H1 (cell line): ENCODE data around the gene TIE1. TPM values are rescaled to one million over a fixed set of nuclear protein-coding genes. Genes with fewer than 3 reads are reported as not detected.

Experiments used
- CTCF ChIA-PET: fragments of 300-600 bp; sonication (Branson Sonifier 250); formaldehyde crosslinking; loops from one replicate; lab custom pipeline; 2021; ENCODE audit not compliant: partially characterized antibody; lab: Charles Lee
- POLR2A ChIA-PET: fragments of 300-600 bp; sonication (Branson Sonifier 250); formaldehyde crosslinking; loops from one replicate; lab custom pipeline; 2021; ENCODE audit warnings: inconsistent platforms; ENCODE audit not compliant: partially characterized antibody; lab: Charles Lee
- DNase-seq, 2 experiments: peaks; one replicate each; pipeline versions ENCODE4 v3.0.0 to v3.0.0-alpha.2; 2010 to 2022; ENCODE audit warnings: low spot score in 2 of 2, low read depth in 1 of 2, mixed read lengths in 1 of 2
- FAIRE-seq: peaks from 2 replicates; lab custom pipeline; 2011; peaks lifted over from hg19 to GRCh38; lab: Jason Lieb, UNC
- H2AFZ ChIP-seq: 2 replicates; pipeline ENCODE4 v1.8.1; 2012; ENCODE audit warnings: low read length, inconsistent platforms
- H2AK5ac ChIP-seq: 2 replicates; pipeline ENCODE4 v1.6.1; 2013; ENCODE audit warnings: low read depth, low read length
- H2BK120ac ChIP-seq: replicated peaks from 2 replicates; pipeline ENCODE3; 2013; ENCODE audit warnings: low read depth, low read length, inconsistent platforms
- H2BK12ac ChIP-seq: 2 replicates; pipeline ENCODE4 v1.6.1; 2013; ENCODE audit warnings: low read depth, low read length
- H2BK15ac ChIP-seq: 2 replicates; pipeline ENCODE4 v1.6.1; 2013; ENCODE audit warnings: low read length
- H2BK20ac ChIP-seq: 2 replicates; pipeline ENCODE4 v1.6.1; 2013; ENCODE audit warnings: low read length
- H2BK5ac ChIP-seq: 2 replicates; pipeline ENCODE4 v1.6.1; 2013; ENCODE audit warnings: low read depth, low read length
- H3K14ac ChIP-seq: 2 replicates; pipeline ENCODE4 v1.6.1; 2013; ENCODE audit warnings: inconsistent platforms; ENCODE audit not compliant: insufficient read length
- H3K18ac ChIP-seq: 2 replicates; pipeline ENCODE4 v1.6.1; 2013; ENCODE audit warnings: low read length; ENCODE audit errors: extremely low read depth
- H3K23ac ChIP-seq: 2 replicates; pipeline ENCODE4 v1.6.1; 2013; ENCODE audit warnings: inconsistent platforms; ENCODE audit not compliant: insufficient read length
- H3K23me2 ChIP-seq: 2 replicates; pipeline ENCODE4 v1.6.1; 2013; ENCODE audit warnings: low read depth, low read length
- H3K27ac ChIP-seq: 2 replicates; pipeline ENCODE4 v1.6.1; 2011; ENCODE audit warnings: low read depth, low read length, inconsistent platforms
- H3K27me3 ChIP-seq, 4 experiments: replicated peaks in 1 of 4; 1 replicate in 1 of 4; 2 replicates in 3 of 4; pipeline versions ENCODE4 v1.6.1 to v1.8.1; 2011 to 2013; ENCODE audit warnings: low read length in 3 of 4, mild to moderate bottlenecking in 3 of 4, inconsistent platforms in 2 of 4, mixed read lengths in 2 of 4, moderate library complexity in 1 of 4; ENCODE audit not compliant: control insufficient read depth in 3 of 4, insufficient read depth in 3 of 4; ENCODE audit errors: extremely low read depth in 1 of 4
- H3K36me3 ChIP-seq, 4 experiments: 2 replicates each; pipeline versions ENCODE4 v1.6.1 to v1.8.1; 2011 to 2013; ENCODE audit warnings: mild to moderate bottlenecking in 4 of 4, low read length in 3 of 4, moderate library complexity in 2 of 4, control low read depth in 1 of 4, inconsistent platforms in 1 of 4; ENCODE audit not compliant: insufficient read depth in 4 of 4, control insufficient read depth in 2 of 4
- H3K4ac ChIP-seq: replicated peaks from 2 replicates; pipeline ENCODE3; 2013; ENCODE audit warnings: low read length, low read depth, mixed read lengths, inconsistent platforms; ENCODE audit not compliant: insufficient read length
- H3K4me1 ChIP-seq, 4 experiments: replicated peaks in 1 of 4; 1 replicate in 1 of 4; 2 replicates in 3 of 4; pipeline versions ENCODE4 v1.6.1 to v1.8.1; 2011 to 2013; ENCODE audit warnings: low read length in 3 of 4, inconsistent platforms in 2 of 4, mixed read lengths in 1 of 4; ENCODE audit not compliant: insufficient read depth in 4 of 4, control insufficient read depth in 3 of 4
- H3K4me2 ChIP-seq, 2 experiments: 2 replicates each; pipeline versions ENCODE4 v1.6.1 to v1.8.1; 2011 to 2013; ENCODE audit warnings: low read depth in 2 of 2, low read length in 2 of 2, control low read depth in 1 of 2, inconsistent platforms in 1 of 2, mild to moderate bottlenecking in 1 of 2; ENCODE audit not compliant: insufficient read depth in 1 of 2
- H3K4me3 ChIP-seq, 4 experiments: fragments of 200-600, 300-600 bp in 1 of 4; sonication (generic), shearing (Covaris generic), sonication (Bioruptor Twin) in 1 of 4; 2 replicates each; pipeline versions ENCODE4 v1.5.1 to v1.8.1; 2011 to 2016; ENCODE audit warnings: low read length in 4 of 4, low read depth in 3 of 4, control low read depth in 2 of 4, inconsistent platforms in 2 of 4, mild to moderate bottlenecking in 2 of 4, mixed read lengths in 1 of 4, moderate library complexity in 1 of 4; ENCODE audit not compliant: insufficient read depth in 2 of 4; ENCODE audit errors: extremely low read depth in 1 of 4
- H3K56ac ChIP-seq: replicated peaks from 2 replicates; pipeline ENCODE3; 2013; ENCODE audit warnings: low read depth, mild to moderate bottlenecking, mixed read lengths, low read length, inconsistent platforms; ENCODE audit not compliant: insufficient read length
- H3K79me1 ChIP-seq: 2 replicates; pipeline ENCODE4 v1.6.1; 2013; ENCODE audit warnings: low read depth, low read length, control low read depth
- H3K79me2 ChIP-seq, 2 experiments: 2 replicates each; pipeline versions ENCODE4 v1.6.1 to v1.8.1; 2012 to 2013; ENCODE audit warnings: low read length in 2 of 2, mild to moderate bottlenecking in 2 of 2, inconsistent platforms in 1 of 2; ENCODE audit not compliant: insufficient read depth in 2 of 2, control insufficient read depth in 1 of 2
- H3K9ac ChIP-seq, 4 experiments: replicated peaks in 1 of 4; 1 replicate in 1 of 4; 2 replicates in 3 of 4; pipeline versions ENCODE4 v1.6.1 to v1.8.1; 2011 to 2013; ENCODE audit warnings: low read depth in 3 of 4, low read length in 3 of 4, control low read depth in 2 of 4, mild to moderate bottlenecking in 2 of 4, moderate library complexity in 2 of 4, inconsistent platforms in 1 of 4; ENCODE audit errors: extremely low read depth in 1 of 4
- H3K9me3 ChIP-seq, 2 experiments: 2 replicates each; pipeline versions ENCODE4 v1.6.1 to v1.8.1; 2012 to 2013; ENCODE audit warnings: mild to moderate bottlenecking in 2 of 2, moderate library complexity in 2 of 2, control low read depth in 1 of 2, inconsistent platforms in 1 of 2, low read depth in 1 of 2, low read length in 1 of 2, mixed read lengths in 1 of 2; ENCODE audit not compliant: insufficient read depth in 2 of 2
- H4K20me1 ChIP-seq, 2 experiments: replicated peaks in 1 of 2; 2 replicates each; pipeline versions ENCODE3 to v1.8.1; 2011 to 2013; ENCODE audit warnings: inconsistent platforms in 2 of 2, low read length in 2 of 2, mild to moderate bottlenecking in 1 of 2; ENCODE audit not compliant: insufficient read depth in 2 of 2, control insufficient read depth in 1 of 2
- H4K5ac ChIP-seq: 2 replicates; pipeline ENCODE4 v1.6.1; 2013; ENCODE audit warnings: low read length, low read depth, mixed read lengths, inconsistent platforms; ENCODE audit not compliant: insufficient read length
- H4K8ac ChIP-seq: 2 replicates; pipeline ENCODE4 v1.8.0; 2013; ENCODE audit warnings: mild to moderate bottlenecking, moderate library complexity, low read length, inconsistent platforms; ENCODE audit not compliant: insufficient read depth; ENCODE audit errors: extremely low read depth
- H4K91ac ChIP-seq: replicated peaks from 2 replicates; pipeline ENCODE3; 2013; ENCODE audit warnings: low read length, mixed read lengths, inconsistent platforms; ENCODE audit not compliant: insufficient read length
- BCL11A ChIP-seq, 2 experiments: IDR thresholded peaks; one replicate each; pipeline ENCODE4 v1.6.1; 2011; ENCODE audit warnings: low read depth in 2 of 2, low read length in 2 of 2, mild to moderate bottlenecking in 2 of 2
- TEAD4 ChIP-seq: IDR thresholded peaks from 2 replicates; pipeline ENCODE4 v1.6.1; 2012; ENCODE audit warnings: low read depth, low read length, inconsistent platforms, mixed read lengths
- WGBS, 2 experiments: shearing (Covaris generic) in 1 of 2; methylation state at CpG; one replicate each; pipeline versions ENCODE4 v1.1.6 to v1.1.7; 2013 to 2015; ENCODE audit warnings: low lambda C conversion rate in 2 of 2, mixed read lengths in 2 of 2, inconsistent platforms in 1 of 2, low coverage in 1 of 2, missing lambda C conversion rate in 1 of 2; ENCODE audit not compliant: insufficient replicate concordance in 2 of 2, insufficient coverage in 1 of 2, insufficient read length in 1 of 2; ENCODE audit errors: extremely low coverage in 1 of 2, missing lambda C conversion rate in 1 of 2; 5-methylcytosine and 5-hydroxymethylcytosine counted together
- polyA plus RNA-seq, 7 experiments: library from polyadenylated mRNA; depleted of rRNA in 3 of 7; stranded (reverse) in 5 of 7; unstranded in 2 of 7; fragments of >200 nt in 5 of 7; fragments of 200-250 nt in 2 of 7; gene quantifications; 1 replicate in 5 of 7; 2 replicates in 1 of 7; 4 replicates in 1 of 7; pipeline versions ENCODE4 v1.2.1 to v1.2.3, GENCODE V29; 2011 to 2013; ENCODE audit warnings: missing spikeins in 2 of 7, mixed read lengths in 2 of 7
- total RNA-seq: library from RNA; stranded (reverse); fragmentation: NEBNext Ultra II Directional; extraction: Animal tissue kit (Norgen Biotek cat#: 25700); gene quantifications from 2 replicates; pipeline ENCODE4 v1.2.1, GENCODE V29; 2021

Gene TIE1
- total and polyA plus RNA-seq, 2 of the 8 experiments (the other 6 are each of a cell fraction or from before 2014, with no cell fraction given): 0.74 to 2.2 TPM

- H4K91ac ChIP-seq: no peak overlapping the region
- WGBS, 2 experiments: 88% methylated on average over 19 of the region's 20 CpGs; no CpG with 5 or more reads in 1 of the 2 experiments
- no peaks in the 10 kb centered on the region for H3K9me3 ChIP-seq
- H3K4me2 ChIP-seq: no peak overlapping the region
- no peak overlapping the region for H4K8ac ChIP-seq
- no peak overlapping the region for H3K9ac ChIP-seq
- H2BK5ac ChIP-seq: no peak overlapping the region
- H3K27me3 ChIP-seq: no peaks in the 10 kb centered on the region; a peak in 1 of 7 replicates
- no peak overlapping the region for H2AFZ ChIP-seq
- POLR2A ChIA-PET: interaction anchor here (0.6 to 1.3 kb wide), 4 partner anchors 15 to 90 kb away, joined by 3 to 7 read pairs (median 4); no protein-coding TSS in a partner anchor
- H4K20me1 ChIP-seq: no peaks in the 10 kb centered on the region
- no peaks in the 10 kb centered on the region for H3K79me2 ChIP-seq
- no peak overlapping the region for H3K23ac ChIP-seq
- no peak overlapping the region for H3K56ac ChIP-seq
- no peaks in the 10 kb centered on the region for H3K23me2 ChIP-seq
- no peak overlapping the region for H2AK5ac ChIP-seq
- H3K14ac ChIP-seq: no peak overlapping the region
- no peak overlapping the region for H2BK120ac ChIP-seq
- H2BK15ac ChIP-seq: no peak overlapping the region
- H3K18ac ChIP-seq: no peak overlapping the region
- no peak overlapping the region for H2BK12ac ChIP-seq
- DNase-seq: no peak
- H3K4ac ChIP-seq: no peak overlapping the region
- H3K4me3 ChIP-seq: no peak overlapping the region
- no peak overlapping the region for H3K27ac ChIP-seq
- H2BK20ac ChIP-seq: no peak overlapping the region
- H4K5ac ChIP-seq: no peak overlapping the region
- no peaks in the 10 kb centered on the region; a peak in 1 of 7 replicates for H3K4me1 ChIP-seq
- no peak for FAIRE-seq
- CTCF ChIA-PET: interaction anchor here (0.8 to 2.5 kb wide), 3 partner anchors 12 to 82 kb away, joined by 3 to 8 read pairs (median 3); no protein-coding TSS in a partner anchor
- H3K79me1 ChIP-seq: no peaks in the 10 kb centered on the region
- H3K36me3 ChIP-seq: no peaks in the 10 kb centered on the region
- TF ChIP-seq TEAD4 (no peak), BCL11A (IDR thresholded peaks at IDR 0.05; ENCODE audit: low read depth in 2 of 2, low read length in 2 of 2) (no peak)
These were observed 8.0 kb downstream of the TIE1 start for GRCh38 chr1:43308635-43309404.
